Smooth muscle cell (in vitro differentiated cells): ENCODE measurements around the gene EMILIN2. TPM values are rescaled to one million over a fixed set of nuclear protein-coding genes. Genes with fewer than 3 reads are reported as not detected.

Experiments
- polyA plus RNA-seq: library from polyadenylated mRNA; unstranded; fragments of >200 nt; fragmentation: Nextera tagmentation; extraction: Ambion mirVana; gene quantifications from 2 replicates; pipeline ENCODE4 v1.2.1, GENCODE V29; 2016
- total RNA-seq: library from RNA; depleted of rRNA; stranded (reverse); fragments of >200 nt; gene quantifications from 2 replicates; pipeline ENCODE4 v1.2.3, GENCODE V29; 2014

The EMILIN2 gene
- total and polyA plus RNA-seq, 2 experiments from 2014 or later, result 6.5 to 22.9 TPM

Other genes starting within 250 kb of the EMILIN2 start
- 46.3 and 68.6 TPM in 2 replicates for gene SMCHD1, start 191.3 kb upstream of the EMILIN2 start, total RNA-seq
- gene SMCHD1, start 191.3 kb upstream of the EMILIN2 start, polyA plus RNA-seq, result 5.9 and 12.7 TPM in 2 replicates
- 17.9 and 20.0 TPM in 2 replicates for gene LPIN2, start 166.1 kb downstream of the EMILIN2 start, total RNA-seq
- gene LPIN2, start 166.1 kb downstream of the EMILIN2 start, polyA plus RNA-seq, result 12.4 and 15.4 TPM in 2 replicates